ENCODE measurements around the gene PLPPR3. TPM values are rescaled to one million over a fixed set of nuclear protein-coding genes. Genes with fewer than 3 reads are reported as not detected.

PLPPR3 gene
- total and polyA plus RNA-seq, 9 of the 15 experiments (the other 6 are each of a cell fraction or from before 2014, with no cell fraction given): 0.01 to 48.2 (median 8.6) TPM

DNA sequence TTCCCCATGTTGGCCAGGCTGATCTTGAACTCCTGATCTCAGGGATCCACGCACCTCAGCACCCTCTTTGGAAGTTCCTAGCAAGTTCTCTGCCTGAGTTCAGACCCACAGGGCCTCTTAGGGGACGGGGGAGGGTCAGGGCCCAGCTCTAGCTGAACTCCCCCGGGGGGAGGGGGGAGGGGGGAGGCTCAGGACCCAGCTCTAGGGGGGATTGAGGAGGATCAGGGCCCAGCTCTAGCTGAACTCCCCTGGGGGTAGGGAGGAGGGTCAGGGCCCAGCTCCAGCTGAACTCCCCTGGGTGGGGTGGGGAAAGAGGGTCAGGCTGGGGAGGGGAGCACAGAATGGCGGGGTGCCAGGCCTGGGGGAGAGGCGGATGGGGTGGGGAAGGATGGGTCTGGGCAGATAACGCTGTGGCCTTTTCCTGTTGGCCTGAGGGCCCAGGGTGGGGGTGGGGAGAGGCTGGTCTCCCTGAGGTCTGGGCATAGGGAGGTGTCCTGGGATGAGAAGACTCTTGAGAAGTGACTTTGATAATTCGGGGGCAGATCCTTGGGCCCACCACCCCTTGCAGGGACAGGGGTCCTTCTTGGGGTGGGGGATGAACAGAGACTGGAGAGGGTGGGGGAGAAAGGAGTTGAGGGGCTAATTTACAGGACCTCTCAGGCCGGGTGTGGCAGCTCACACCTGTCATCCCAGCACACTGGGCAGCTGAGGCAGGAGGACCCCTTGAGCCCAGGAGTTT is 30.0 kb downstream of the PLPPR3 start (continued):
- TF ChIP-seq ETV5 (CRISPR knock-in tag; IDR thresholded peaks at IDR 0.05; ENCODE audit: low read depth) (no peak; the same call in 1 of the 2 replicates), SUPT5H (IDR thresholded peaks at IDR 0.05) (no peak), HNRNPLL (IDR thresholded peaks at IDR 0.05; ENCODE audit: low read depth, low read length, poor library complexity, severe bottlenecking) (no peak), POLR2G (IDR thresholded peaks at IDR 0.05; ENCODE audit: low read depth, low read length) (0 out of 2 replicates have a peak, but pooled peaks have one; percentile 7), FOXJ3 (CRISPR knock-in tag; IDR thresholded peaks at IDR 0.05) (no peak), ZNF12 (CRISPR knock-in tag; IDR thresholded peaks at IDR 0.05) (no peak), CC2D1A (IDR thresholded peaks at IDR 0.05) (no peak), KAT7 (CRISPR knock-in tag; IDR thresholded peaks at IDR 0.05; ENCODE audit: borderline replicate concordance) (no peak), RBFOX2 (IDR thresholded peaks at IDR 0.05; ENCODE audit: low read depth, low read length) (peak; percentile 48; the same call in 1 of the 2 replicates), ZNF445 (CRISPR knock-in tag; IDR thresholded peaks at IDR 0.05; ENCODE audit: low read depth) (no peak), ZNF311 (CRISPR knock-in tag; IDR thresholded peaks at IDR 0.05) (no peak), SRSF7 (optimal IDR thresholded peaks at IDR 0.05; ENCODE audit: low read depth, low read length) (no peak), TCF7L2 (IDR thresholded peaks at IDR 0.05; ENCODE audit: low read depth, low read length) (no peak), MYC (IDR thresholded peaks at IDR 0.05; ENCODE audit: low read depth, low read length) (no peak), MYC (CRISPR knock-in tag; IDR thresholded peaks at IDR 0.05; ENCODE audit: borderline replicate concordance, low read depth) (no peak), E2F3 (CRISPR knock-in tag; IDR thresholded peaks at IDR 0.05) (no peak)
- TF ChIP-seq, protein P1, sequence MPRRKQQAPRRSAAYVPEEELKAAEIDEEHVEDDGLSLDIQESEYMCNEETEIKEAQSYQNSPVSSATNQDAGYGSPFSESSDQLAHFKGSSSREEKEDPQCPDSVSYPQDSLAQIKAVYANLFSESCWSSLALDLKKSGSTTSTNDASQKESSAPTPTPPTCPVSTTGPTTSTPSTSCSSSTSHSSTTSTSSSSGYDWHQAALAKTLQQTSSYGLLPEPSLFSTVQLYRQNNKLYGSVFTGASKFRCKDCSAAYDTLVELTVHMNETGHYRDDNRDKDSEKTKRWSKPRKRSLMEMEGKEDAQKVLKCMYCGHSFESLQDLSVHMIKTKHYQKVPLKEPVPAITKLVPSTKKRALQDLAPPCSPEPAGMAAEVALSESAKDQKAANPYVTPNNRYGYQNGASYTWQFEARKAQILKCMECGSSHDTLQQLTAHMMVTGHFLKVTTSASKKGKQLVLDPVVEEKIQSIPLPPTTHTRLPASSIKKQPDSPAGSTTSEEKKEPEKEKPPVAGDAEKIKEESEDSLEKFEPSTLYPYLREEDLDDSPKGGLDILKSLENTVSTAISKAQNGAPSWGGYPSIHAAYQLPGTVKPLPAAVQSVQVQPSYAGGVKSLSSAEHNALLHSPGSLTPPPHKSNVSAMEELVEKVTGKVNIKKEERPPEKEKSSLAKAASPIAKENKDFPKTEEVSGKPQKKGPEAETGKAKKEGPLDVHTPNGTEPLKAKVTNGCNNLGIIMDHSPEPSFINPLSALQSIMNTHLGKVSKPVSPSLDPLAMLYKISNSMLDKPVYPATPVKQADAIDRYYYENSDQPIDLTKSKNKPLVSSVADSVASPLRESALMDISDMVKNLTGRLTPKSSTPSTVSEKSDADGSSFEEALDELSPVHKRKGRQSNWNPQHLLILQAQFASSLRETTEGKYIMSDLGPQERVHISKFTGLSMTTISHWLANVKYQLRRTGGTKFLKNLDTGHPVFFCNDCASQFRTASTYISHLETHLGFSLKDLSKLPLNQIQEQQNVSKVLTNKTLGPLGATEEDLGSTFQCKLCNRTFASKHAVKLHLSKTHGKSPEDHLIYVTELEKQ (CRISPR knock-in tag; IDR thresholded peaks at IDR 0.05): no peak
- TF ChIP-seq, protein P2, sequence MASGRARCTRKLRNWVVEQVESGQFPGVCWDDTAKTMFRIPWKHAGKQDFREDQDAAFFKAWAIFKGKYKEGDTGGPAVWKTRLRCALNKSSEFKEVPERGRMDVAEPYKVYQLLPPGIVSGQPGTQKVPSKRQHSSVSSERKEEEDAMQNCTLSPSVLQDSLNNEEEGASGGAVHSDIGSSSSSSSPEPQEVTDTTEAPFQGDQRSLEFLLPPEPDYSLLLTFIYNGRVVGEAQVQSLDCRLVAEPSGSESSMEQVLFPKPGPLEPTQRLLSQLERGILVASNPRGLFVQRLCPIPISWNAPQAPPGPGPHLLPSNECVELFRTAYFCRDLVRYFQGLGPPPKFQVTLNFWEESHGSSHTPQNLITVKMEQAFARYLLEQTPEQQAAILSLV (tag; IDR thresholded peaks at IDR 0.05): no peak
- TF ChIP-seq, protein P3, sequence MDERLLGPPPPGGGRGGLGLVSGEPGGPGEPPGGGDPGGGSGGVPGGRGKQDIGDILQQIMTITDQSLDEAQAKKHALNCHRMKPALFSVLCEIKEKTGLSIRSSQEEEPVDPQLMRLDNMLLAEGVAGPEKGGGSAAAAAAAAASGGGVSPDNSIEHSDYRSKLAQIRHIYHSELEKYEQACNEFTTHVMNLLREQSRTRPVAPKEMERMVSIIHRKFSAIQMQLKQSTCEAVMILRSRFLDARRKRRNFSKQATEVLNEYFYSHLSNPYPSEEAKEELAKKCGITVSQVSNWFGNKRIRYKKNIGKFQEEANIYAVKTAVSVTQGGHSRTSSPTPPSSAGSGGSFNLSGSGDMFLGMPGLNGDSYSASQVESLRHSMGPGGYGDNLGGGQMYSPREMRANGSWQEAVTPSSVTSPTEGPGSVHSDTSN (CRISPR knock-in tag; IDR thresholded peaks at IDR 0.05; ENCODE audit: low read depth): no peak
- TF ChIP-seq, protein P3 (tag; conservative IDR thresholded peaks at IDR 0.05; ENCODE audit: low read depth): no peak
- TF ChIP-seq, protein P4, sequence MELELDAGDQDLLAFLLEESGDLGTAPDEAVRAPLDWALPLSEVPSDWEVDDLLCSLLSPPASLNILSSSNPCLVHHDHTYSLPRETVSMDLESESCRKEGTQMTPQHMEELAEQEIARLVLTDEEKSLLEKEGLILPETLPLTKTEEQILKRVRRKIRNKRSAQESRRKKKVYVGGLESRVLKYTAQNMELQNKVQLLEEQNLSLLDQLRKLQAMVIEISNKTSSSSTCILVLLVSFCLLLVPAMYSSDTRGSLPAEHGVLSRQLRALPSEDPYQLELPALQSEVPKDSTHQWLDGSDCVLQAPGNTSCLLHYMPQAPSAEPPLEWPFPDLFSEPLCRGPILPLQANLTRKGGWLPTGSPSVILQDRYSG (tag; conservative IDR thresholded peaks at IDR 0.05; ENCODE audit: low read depth): no peak; the same call in 1 of the 2 replicates

All from K562 (cell line).